CD4-positive, alpha-beta T cell treated with Interleukin-15 for 1 hour (primary cell): ENCODE data around the gene PI4K2B.
"Not testable (repeated sequence)": the region's sequence is repeated elsewhere in the genome, so short reads cannot be mapped to it uniquely, and the experiment has no call there.

Experiments used
- DNase-seq: peaks from one replicate; pipeline ENCODE4 v3.0.0-alpha.2; 2020

PI4K2B gene

DNA sequence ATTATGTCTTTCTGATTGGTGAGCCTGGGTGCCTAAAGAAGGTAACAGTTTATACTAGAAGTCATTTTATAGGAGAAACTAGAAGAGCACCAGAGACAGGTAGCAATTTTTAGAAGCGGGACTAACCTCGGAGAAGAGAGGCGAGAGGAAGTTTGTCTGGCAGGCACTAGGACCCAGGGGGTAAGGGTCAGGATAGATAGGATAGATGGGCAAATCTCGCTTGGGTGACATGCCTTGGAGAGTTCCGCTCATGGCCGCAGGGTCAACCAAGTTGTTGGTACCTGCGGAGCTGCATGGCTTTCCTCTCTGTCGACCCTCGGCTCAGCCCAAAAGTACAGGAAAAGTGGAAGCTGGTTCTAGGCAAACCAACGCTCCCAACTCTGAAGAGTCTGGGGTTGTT, 11.3 kb downstream of the PI4K2B start:
- DNase-seq, result no peak

- no peak for DNase-seq
Measured at GRCh38 chr4:25246680-25247611, 13.1 kb downstream of the PI4K2B start.

DNA sequence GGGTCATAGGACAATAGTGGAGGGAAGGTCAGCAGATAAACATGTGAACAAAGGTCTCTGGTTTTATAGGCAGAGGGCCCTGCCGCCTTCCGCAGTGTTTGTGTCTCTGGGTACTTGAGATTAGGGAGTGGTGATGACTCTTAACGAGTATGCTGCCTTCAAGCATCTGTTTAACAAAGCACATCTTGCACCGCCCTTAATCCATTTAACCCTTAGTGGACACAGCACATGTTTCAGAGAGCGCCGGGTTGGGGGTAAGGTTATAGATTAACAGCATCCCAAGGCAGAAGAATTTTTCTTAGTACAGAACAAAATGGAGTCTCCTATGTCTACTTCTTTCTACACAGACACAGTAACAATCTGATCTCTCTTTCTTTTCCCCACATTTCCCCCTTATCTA, 15.0 kb downstream of the PI4K2B start:
- not testable (repeated sequence) for DNase-seq

- DNase-seq, result not testable (repeated sequence)
Measured at GRCh38 chr4:25249494-25249893, 15.7 kb downstream of the PI4K2B start.

DNA sequence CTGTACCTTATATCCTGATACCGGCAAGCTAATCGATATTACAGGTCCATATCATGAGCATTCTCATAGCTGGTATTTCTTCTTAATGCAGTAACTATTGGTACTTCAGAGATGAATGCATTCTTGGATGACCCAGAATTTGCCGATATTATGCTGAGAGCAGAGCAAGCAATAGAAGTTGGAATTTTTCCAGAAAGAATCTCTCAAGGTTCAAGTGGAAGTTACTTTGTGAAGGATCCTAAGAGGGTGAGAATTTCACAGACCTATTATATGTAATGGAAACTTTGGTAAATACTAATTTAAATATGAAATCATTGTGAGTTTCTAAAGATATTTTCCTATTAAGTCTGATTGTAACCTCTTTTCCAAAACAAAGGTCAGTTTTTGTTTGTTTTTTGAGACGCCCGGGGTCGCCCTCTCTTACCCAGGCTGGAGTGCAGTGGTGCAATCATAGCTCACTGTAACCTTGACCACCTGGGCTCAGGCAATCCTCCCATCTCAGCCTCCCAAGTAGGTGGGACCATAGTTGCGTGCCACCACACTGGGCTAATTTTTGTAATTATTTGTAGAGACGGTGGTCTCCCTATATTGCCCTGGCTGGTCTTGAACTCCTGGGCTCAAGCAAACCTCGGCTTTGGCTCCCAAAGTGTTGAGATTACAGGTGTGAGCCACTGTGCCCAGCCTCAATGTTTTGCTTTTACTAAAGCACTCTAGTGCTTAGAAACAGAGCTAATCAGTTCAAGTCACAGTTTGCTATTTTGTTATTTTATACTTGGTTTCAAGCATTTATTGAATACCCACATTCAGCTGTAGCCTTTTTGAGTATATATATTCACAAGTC, 18.6 kb downstream of the PI4K2B start:
- DNase-seq, result no peak

GRCh38 chr4:25253071-25253445, 19.2 kb downstream of the PI4K2B start:
- DNase-seq, result no peak

- DNase-seq, result not testable (repeated sequence)
Measured at GRCh38 chr4:25253786-25254185, 20.0 kb downstream of the PI4K2B start.

GRCh38 chr4:25258980-25259578, 25.2 kb downstream of the PI4K2B start:
- DNase-seq, result no peak

DNA sequence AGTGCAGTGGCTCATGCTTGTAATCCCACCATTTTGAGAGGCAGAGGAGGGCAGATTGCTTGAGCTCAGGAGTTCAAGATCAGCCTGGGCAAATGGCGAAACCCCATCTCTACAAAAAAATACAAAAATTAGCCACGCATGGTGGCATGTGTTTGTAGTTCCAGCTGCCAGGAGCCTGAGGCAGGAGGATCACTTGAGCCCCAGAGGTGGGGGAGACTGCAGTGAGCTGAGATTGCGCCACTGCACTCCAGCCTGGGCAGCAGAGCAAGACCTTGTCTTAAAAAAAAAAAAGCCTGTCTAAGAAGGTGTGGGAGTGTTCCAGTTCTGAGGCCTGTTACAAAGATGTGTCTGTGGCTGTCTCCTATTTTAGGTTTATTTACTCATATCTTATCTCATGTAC, 38.0 kb downstream of the PI4K2B start:
- DNase-seq, result no peak

DNA sequence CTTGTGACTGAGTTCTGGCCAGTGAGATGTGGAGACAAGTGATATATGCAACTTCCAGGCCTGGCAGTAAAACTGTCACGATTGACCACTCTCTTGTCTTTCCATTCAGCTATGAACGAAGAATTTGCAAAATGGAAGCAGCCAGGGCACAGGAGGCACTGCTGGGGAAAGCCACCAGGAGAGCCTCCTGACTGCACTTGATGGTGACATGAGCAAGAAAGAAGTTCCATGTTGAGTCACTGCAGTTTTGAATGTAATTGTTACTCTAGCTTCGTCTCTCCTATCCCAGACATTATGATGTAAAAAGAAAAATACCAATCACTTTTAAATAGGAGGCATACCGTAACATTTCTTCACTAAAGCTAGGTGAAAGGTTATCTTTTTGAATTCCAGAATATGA, 46.4 kb downstream of the PI4K2B start:
- DNase-seq, result no peak

DNA sequence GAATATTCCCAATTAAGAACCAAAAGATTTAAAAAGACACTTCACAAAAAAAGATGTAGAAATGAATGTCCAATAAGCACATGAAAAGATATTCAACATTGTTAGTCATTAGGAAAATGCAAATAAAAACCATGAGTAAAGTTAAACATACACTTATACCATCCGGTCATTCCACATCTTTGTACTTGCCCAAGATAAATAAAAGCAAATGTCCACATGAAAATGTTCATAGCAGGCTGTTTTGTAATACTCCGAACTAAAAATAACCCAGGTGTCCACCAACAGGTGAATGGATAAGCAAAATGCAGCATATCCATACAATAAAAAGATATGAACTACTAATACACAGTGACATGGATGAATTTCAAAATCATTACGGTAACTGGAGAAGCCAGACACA, 50.1 kb downstream of the PI4K2B start:
- DNase-seq, result no peak

- DNase-seq, result no peak
Measured at GRCh38 chr4:25284466-25284865, 50.6 kb downstream of the PI4K2B start.

- DNase-seq, result no peak
Measured at GRCh38 chr4:25290490-25291067, 56.7 kb downstream of the PI4K2B start.

DNA sequence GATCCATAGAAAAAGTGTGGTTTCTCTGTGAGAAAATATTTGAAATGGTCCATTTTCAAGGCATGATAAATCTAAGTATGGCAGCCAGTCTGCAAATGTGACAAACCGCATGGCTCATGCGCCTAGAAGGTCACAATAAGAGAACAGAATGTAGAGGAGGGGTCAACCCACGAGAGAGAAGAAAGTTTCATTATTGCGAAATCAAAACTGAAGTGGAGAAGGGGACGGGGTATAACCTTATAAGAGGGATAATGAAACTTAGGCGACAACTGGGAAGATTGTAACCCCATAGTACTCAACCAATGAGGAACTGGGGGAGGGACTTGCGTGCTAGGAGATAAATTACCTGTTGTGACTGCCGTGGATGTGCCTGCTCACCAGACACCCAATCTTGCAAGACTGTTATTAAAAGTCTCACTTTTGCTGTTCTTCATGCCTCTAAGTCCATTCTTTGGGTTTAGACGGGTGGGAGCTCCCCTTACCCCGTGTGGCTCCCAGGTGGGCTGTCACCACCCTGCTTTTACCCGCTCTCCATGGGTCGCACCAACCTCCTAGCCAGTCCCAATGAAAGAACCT, 57.4 kb downstream of the PI4K2B start:
- DNase-seq, result no peak

DNA sequence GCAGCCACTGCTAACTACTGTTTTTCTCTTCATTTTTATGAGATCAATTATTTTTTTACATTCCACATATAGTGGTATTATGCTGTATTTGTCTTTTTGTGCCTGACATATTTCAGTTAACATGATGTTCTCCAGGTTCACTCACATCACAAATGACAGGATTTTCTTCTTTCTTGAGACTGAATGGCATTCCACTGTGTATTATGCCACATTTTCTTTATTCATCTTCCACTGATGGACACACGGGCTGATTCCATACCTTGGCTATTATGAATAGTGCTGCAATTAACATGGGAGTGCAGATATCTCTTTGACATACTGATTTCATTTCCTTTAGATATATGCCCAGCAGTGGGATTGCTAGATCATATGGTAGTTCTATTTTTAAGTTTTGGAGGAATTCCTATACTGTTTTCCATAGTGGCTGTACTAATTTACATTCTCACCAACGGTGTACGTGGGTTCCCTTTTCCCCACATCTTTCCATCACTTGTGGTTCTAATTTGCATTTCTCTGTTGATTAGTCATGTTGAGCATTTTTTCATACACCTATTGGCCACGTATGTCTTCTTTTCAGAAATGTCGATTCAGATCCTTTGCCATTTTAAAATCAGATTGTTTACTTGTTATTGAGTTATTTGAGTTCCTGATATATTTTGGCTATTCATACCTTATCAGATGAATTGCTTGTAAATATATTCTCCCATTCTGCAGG, 63.9 kb downstream of the PI4K2B start:
- no peak for DNase-seq

- DNase-seq, result no peak
Measured at GRCh38 chr4:25299476-25300203, 65.8 kb downstream of the PI4K2B start.

DNA sequence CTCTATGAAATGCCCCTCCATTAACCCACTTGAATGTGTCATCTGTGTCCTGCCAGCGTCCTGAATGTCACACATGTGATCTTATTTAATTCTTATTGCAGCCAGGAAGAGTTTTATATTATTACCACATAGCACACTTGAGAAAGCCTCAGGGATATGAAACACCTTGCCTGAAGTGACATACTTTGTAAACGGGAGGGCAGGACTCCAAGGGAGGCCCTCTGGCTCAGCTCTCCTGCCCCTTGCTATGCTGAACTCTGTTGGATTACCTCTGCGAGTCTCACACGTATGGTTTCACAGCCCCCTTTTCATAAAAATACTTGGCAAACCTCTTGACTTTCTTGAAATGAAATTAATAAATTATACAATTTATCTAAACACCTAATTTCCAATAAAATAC, 67.6 kb downstream of the PI4K2B start:
- DNase-seq, result no peak

DNA sequence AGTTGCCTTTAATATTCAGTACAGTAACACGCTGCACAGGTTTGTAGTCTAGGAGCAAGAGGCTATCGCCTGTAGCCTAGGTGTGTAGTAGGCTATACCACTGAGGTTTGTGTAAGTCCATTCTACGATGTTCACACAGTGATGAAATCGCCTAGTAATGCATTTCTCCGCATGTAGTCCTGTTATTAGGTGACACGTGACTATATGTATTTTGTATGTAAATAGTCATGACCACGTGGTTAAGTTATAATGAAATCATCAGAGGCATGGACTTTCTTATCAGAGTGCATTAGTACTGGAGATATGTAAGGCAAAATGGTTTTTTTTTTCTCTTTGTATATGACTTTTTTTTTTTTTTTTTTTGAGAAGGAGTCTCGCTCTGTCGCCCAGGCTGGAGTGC, 68.8 kb downstream of the PI4K2B start:
- no peak for DNase-seq

DNA sequence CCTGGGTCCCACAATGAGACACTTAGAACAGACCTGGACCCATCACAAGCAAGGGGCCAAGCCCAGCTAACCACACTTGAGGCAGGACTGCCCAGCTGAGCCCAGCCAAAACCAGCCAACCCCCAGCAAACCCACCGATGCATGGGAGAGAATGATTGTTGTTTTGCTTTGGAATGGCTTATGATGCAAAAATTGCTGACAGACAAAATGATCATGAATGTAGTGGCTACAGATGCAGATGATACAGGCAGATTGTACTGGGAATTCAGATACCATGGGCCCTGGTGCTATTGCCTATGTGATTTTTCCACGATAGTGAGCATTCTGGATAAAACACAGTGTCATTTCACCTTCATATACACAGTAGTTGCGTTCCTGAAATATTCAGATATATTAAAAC, 69.7 kb downstream of the PI4K2B start:
- DNase-seq, result no peak

GRCh38 chr4:25306518-25307057, 72.8 kb downstream of the PI4K2B start:
- DNase-seq, result no peak

- DNase-seq, result no peak
Measured at GRCh38 chr4:25307596-25307995, 73.8 kb downstream of the PI4K2B start.
